Measurements from ENCODE around the gene VCPKMT. TPM values are rescaled to one million over a fixed set of nuclear protein-coding genes. Genes with fewer than 3 reads are reported as not detected.
A peak's percentile ranks its signal among the peaks of the same experiment; 100 is the strongest.

The VCPKMT gene
- total RNA-seq (1 to 10 TPM; 1.8 to 6.3 (median 3.3) TPM), polyA plus RNA-seq (1 to 10 TPM; 4.6 to 8.2 (median 8.0) TPM)
- long read RNA-seq, donor 1, partial matches to known transcripts = 0 of 3 reads
- long read RNA-seq, donor 1, other reads (novel, unspliced or antisense) = 0 of 3 reads
- long read RNA-seq, donor 2, transcript VCPKMT-202 (6 exons, 1,761 nt) = major isoform, 7 of 20 reads
- long read RNA-seq, donor 2, partial matches to known transcripts = 0 of 20 reads
- long read RNA-seq, donor 2, other reads (novel, unspliced or antisense) = 7 of 20 reads

GRCh38 chr14:50116181-50116956, at the start of gene VCPKMT:
Gene VCPKMT (minus strand): TSS chr14:50116572. CDS start chr14:50116552, 20 bp downstream.
- TF ChIP-seq CTCF (IDR thresholded peaks at IDR 0.05) = no peak
- intact Hi-C loops (cut with DNase I) = loop anchor here in 1 of 2 donors (10.0 kb wide), 1 partner anchor 492 kb away; the partner anchor contains the start of genes MGAT2 and RPL36AL

GRCh38 chr14:50156111-50156510, 39.7 kb upstream of the VCPKMT start:
- no peaks in the 10 kb centered on the region for H3K4me1 ChIP-seq
- H3K27ac ChIP-seq = no peak overlapping the region
- DNase-seq (no peak), ATAC-seq (no peak)
- WGBS, 3 donors = 90 to 94% (median 93%) methylated on average over 4 of the region's 4 CpGs
- H3K36me3 ChIP-seq (ENCODE audit: insufficient read depth in 1 of 2, low read depth in 1 of 2) = peaks cover 0 to 96% of the 10 kb centered on the region in 2 donors
- H3K4me3 ChIP-seq = no peak overlapping the region
- H3K27me3 ChIP-seq (ENCODE audit: insufficient read depth in 3 of 3, low read length in 2 of 3) = no peaks in the 10 kb centered on the region
- no peaks in the 10 kb centered on the region for H3K9me3 ChIP-seq
- TF ChIP-seq CTCF (IDR thresholded peaks at IDR 0.05) = no peak
- intact Hi-C loops (cut with DNase I) = no loop called here

More at GRCh38 chr14:50116181-50116956, at the start of gene VCPKMT:
- 0 to 1% (median 1%) methylated on average over 63 of the region's 63 CpGs for WGBS, 3 donors
- Histone ChIP-seq H3K9me3 (no peaks in the 10 kb centered on the region), H3K27me3 (ENCODE audit: insufficient read depth in 3 of 3, low read length in 2 of 3) (no peaks in the 10 kb centered on the region), H3K4me1 (peaks cover 18% of the 10 kb centered on the region), H3K36me3 (ENCODE audit: insufficient read depth in 1 of 2, low read depth in 1 of 2) (peaks cover 5 to 81% of the 10 kb centered on the region in 2 donors), H3K27ac (peak within 1 kb of the TSS; percentile 94), H3K4me3 (peak within 1 kb of the TSS; percentile 77)
- DNase-seq (peak; percentile 95 to 96), ATAC-seq (peak; percentile 99)

GRCh38 chr14:50148799-50149198, 32.4 kb upstream of the VCPKMT start:
- DNase-seq = no peak
- Histone ChIP-seq H3K4me1 (peaks cover 10% of the 10 kb centered on the region), H3K27ac (no peak overlapping the region), H3K27me3 (ENCODE audit: insufficient read depth in 3 of 3, low read length in 2 of 3) (no peaks in the 10 kb centered on the region), H3K36me3 (ENCODE audit: insufficient read depth in 1 of 2, low read depth in 1 of 2) (peaks cover 0 to 87% of the 10 kb centered on the region in 2 donors), H3K4me3 (no peak overlapping the region), H3K9me3 (no peaks in the 10 kb centered on the region)
- WGBS, 3 donors = 62 to 78% (median 68%) methylated on average over 4 of the region's 4 CpGs
- ATAC-seq = peak in 2 of 4 donors; percentile 52 to 61
- intact Hi-C loops (cut with DNase I) = no loop called here
- no peak for TF ChIP-seq CTCF (IDR thresholded peaks at IDR 0.05)

- peaks cover 0 to 63% of the 10 kb centered on the region in 2 donors for H3K36me3 ChIP-seq (ENCODE audit: insufficient read depth in 1 of 2, low read depth in 1 of 2)
These were observed 22.8 kb upstream of the VCPKMT start for GRCh38 chr14:50139192-50139591.

More at GRCh38 chr14:50139192-50139591, 22.8 kb upstream of the VCPKMT start:
- 89 to 98% (median 98%) methylated on average over 3 of the region's 3 CpGs for WGBS, 3 donors
- Histone ChIP-seq H3K4me1 (no peaks in the 10 kb centered on the region), H3K27ac (no peak overlapping the region), H3K27me3 (ENCODE audit: insufficient read depth in 3 of 3, low read length in 2 of 3) (no peaks in the 10 kb centered on the region), H3K9me3 (no peaks in the 10 kb centered on the region), H3K4me3 (no peak overlapping the region)
- DNase-seq (no peak), ATAC-seq (no peak)
- no peak for TF ChIP-seq CTCF (IDR thresholded peaks at IDR 0.05)
- intact Hi-C loops (cut with DNase I) = no loop called here

Measured in psoas muscle (tissue), 8 donors.